Measurements from ENCODE around the gene NUDT3.

DNA sequence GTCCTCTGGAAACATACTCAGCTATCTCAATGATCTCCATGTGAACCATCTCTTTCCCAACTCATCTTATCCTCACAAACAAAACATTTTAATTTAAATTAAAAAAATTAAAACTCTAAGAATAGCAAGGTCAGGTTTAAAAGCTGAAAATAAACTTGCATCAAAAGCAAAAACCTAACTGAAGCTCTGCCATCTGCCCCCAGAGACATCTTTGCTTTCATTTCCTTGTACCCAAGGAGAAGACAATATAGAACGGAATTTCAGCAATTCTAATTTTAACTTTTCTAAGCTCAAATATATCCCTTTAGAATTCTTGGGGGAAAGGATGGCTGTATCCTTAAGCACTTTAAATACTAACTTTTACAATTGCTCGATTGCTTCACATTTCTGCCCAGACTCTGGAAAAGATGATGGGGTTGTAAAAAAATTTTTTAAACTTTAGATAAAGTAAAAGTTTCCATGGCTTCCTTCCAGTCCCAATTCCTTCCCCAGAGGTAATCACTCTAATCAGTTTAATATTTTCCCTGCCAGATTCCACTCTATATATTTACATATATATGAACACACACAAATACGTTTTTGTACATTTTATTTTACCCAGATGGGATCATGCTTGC, 74.5 kb downstream of the NUDT3 start:
- TF ChIP-seq POLR2A (IDR thresholded peaks at IDR 0.05): no peak
- TF ChIP-seq, protein P1, sequence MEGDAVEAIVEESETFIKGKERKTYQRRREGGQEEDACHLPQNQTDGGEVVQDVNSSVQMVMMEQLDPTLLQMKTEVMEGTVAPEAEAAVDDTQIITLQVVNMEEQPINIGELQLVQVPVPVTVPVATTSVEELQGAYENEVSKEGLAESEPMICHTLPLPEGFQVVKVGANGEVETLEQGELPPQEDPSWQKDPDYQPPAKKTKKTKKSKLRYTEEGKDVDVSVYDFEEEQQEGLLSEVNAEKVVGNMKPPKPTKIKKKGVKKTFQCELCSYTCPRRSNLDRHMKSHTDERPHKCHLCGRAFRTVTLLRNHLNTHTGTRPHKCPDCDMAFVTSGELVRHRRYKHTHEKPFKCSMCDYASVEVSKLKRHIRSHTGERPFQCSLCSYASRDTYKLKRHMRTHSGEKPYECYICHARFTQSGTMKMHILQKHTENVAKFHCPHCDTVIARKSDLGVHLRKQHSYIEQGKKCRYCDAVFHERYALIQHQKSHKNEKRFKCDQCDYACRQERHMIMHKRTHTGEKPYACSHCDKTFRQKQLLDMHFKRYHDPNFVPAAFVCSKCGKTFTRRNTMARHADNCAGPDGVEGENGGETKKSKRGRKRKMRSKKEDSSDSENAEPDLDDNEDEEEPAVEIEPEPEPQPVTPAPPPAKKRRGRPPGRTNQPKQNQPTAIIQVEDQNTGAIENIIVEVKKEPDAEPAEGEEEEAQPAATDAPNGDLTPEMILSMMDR (IDR thresholded peaks at IDR 0.05): no peak
- no peak for TF ChIP-seq POLR2AphosphoS5 (IDR thresholded peaks at IDR 0.05)

Measured in breast epithelium (tissue), 3 donors.